Mesothelial cell of epicardium (in vitro differentiated cells): ENCODE measurements around the gene B3GNT2. TPM values are rescaled to one million over a fixed set of nuclear protein-coding genes. Genes with fewer than 3 reads are reported as not detected.
"Not testable (repeated sequence)": the region's sequence is repeated elsewhere in the genome, so short reads cannot be mapped to it uniquely, and the experiment has no call there.

Experiments used
- DNase-seq, 2 experiments: peaks; one replicate each; pipeline ENCODE4 v3.0.0; 2021; ENCODE audit warnings: low spot score in 2 of 2; ENCODE audit not compliant: unreplicated experiment in 2 of 2
- H3K27ac Mint-ChIP-seq: 2 replicates; pipeline ENCODE4 v1.8.0; 2021; ENCODE audit warnings: mixed read lengths
- H3K27me3 Mint-ChIP-seq: 2 replicates; pipeline ENCODE4 v1.8.0; 2021; ENCODE audit warnings: low read depth, mixed read lengths
- H3K36me3 Mint-ChIP-seq: 2 replicates; pipeline ENCODE4 v1.8.0; 2021; ENCODE audit warnings: mixed read lengths
- H3K4me1 Mint-ChIP-seq: 2 replicates; pipeline ENCODE4 v1.8.0; 2021; ENCODE audit warnings: mixed read lengths
- H3K4me3 Mint-ChIP-seq: 2 replicates; pipeline ENCODE4 v1.8.0; 2021; ENCODE audit warnings: mild to moderate bottlenecking, moderate library complexity, mixed read lengths
- H3K9me3 Mint-ChIP-seq: 2 replicates; pipeline ENCODE4 v1.8.0; 2021; ENCODE audit warnings: mixed read lengths
- CTCF ChIP-seq: fragments of 200-600 bp; sonication (generic); IDR thresholded peaks from one replicate; pipeline ENCODE4 v1.5.0; 2021; ENCODE audit warnings: antibody characterized with exemption; ENCODE audit not compliant: unreplicated experiment
- total RNA-seq: library from RNA; stranded (reverse); gene quantifications from 3 replicates; pipeline ENCODE4 v1.2.1, GENCODE V29; 2021

The B3GNT2 gene
- total RNA-seq, 1 donor from 2014 or later, result 24.8 TPM

DNA sequence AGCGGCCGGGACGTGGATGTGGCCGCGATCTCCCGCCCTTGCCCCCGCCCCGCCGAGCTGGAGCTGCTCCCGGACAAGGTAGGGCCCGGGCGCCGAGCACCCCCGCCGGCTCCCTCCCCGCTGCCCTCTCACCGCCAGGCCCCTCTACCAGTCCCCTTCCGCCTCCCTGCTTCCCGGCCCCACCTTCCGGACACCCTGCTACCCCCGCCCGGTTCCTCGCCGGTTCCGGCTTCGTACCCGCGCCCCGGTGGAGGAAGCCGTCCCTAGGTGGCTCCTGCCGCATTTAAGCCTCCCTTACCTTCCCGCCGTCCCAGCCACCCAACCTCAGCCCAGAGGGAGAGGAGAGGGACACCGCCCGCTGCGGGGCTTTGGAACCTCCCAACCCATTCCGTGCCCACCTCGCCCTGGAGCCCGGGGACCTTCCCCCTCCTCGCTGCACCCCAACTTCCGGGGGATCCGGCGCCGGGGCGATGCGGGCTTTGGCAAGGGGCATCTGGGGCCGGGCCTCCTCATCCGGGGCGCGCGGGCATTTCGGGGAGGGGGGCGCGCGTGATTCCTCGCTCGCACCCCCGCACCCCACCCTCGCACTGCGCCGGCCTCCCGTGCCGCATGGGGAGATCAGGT, 475 bp downstream of the B3GNT2 start:
- Mint-ChIP-seq H3K27me3 (no peaks in the 10 kb centered on the region), H3K27ac (peak overlapping the region; percentile 89), H3K36me3 (no peaks in the 10 kb centered on the region), H3K4me1 (peaks cover 31% of the 10 kb centered on the region), H3K9me3 (no peaks in the 10 kb centered on the region), H3K4me3 (peak overlapping the region; percentile 86)
- no peak for TF ChIP-seq CTCF
- DNase-seq, result no peak

- Mint-ChIP-seq H3K36me3 (no peaks in the 10 kb centered on the region), H3K4me1 (peaks cover 35% of the 10 kb centered on the region), H3K27me3 (no peaks in the 10 kb centered on the region), H3K9me3 (no peaks in the 10 kb centered on the region), H3K27ac (peak overlapping the region; percentile 79), H3K4me3 (peak overlapping the region; percentile 86)
- DNase-seq, result peak in 1 of 2 experiments; percentile 46
- TF ChIP-seq CTCF, result no peak
Observed at GRCh38 chr2:62197011-62197924, 1.4 kb downstream of the B3GNT2 start.

DNA sequence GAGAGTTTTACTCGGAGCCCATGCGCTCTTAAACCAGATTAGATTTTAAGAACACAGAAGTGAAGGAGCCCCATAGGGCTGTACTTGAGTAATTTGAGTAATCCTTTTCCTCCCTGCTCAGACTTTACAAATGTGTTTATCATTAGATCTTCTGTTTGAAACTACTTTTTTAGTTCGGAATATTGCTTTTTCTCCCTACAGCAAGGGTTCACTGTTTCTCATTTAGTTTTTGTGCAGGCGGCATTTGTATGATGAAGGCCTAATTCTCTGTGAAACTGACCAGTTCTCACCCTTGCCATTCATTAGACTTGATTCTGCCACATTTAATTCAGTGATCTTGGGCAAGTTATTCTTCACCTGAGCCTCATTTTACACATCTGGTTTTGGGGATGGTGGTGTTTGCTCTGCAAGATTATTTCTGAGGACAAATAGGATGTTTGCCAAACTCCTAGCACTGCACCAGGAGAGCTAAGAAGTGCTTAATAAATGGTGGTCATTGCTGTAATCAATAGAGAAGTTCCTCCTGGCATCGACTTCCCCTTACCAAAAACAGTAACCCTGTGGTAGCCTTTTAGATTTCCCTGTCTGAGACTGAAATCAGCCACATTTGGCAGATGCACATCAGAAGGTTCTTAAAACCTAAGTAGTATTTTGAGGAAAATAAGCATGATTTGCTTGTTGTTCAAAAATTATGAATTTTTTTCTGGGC, 2.2 kb downstream of the B3GNT2 start:
- Mint-ChIP-seq H3K4me3 (peak overlapping the region; percentile 86), H3K9me3 (no peaks in the 10 kb centered on the region), H3K4me1 (peaks cover 42% of the 10 kb centered on the region), H3K27me3 (no peaks in the 10 kb centered on the region), H3K27ac (peak overlapping the region; percentile 79), H3K36me3 (no peaks in the 10 kb centered on the region)
- DNase-seq, result no peak
- no peak for TF ChIP-seq CTCF

DNA sequence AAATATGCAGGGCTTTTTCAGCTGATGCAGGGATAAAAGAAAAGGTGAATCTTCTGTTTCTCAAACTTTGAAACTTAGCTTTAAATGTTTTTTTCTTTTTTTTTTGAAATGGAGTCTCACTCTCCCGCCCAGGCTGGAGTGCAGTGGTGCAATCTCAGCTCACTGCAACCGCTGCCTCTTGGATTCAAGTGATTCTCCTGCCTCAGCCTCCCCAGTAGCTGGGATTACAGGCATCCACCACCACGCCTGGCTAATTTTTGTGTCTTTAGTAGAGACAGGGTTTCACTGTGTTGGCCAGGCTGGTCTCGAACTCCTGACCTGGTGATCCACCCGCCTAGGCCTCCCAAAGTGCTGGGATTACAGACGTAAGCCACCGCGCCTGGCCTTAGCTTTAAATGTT, 2.9 kb downstream of the B3GNT2 start:
- H3K9me3 Mint-ChIP-seq, H3K36me3 Mint-ChIP-seq, H3K27ac Mint-ChIP-seq, H3K27me3 Mint-ChIP-seq, DNase-seq: not testable (repeated sequence)
- Mint-ChIP-seq H3K4me1 (peaks cover 43% of the 10 kb centered on the region), H3K4me3 (peak overlapping the region; percentile 86)

DNA sequence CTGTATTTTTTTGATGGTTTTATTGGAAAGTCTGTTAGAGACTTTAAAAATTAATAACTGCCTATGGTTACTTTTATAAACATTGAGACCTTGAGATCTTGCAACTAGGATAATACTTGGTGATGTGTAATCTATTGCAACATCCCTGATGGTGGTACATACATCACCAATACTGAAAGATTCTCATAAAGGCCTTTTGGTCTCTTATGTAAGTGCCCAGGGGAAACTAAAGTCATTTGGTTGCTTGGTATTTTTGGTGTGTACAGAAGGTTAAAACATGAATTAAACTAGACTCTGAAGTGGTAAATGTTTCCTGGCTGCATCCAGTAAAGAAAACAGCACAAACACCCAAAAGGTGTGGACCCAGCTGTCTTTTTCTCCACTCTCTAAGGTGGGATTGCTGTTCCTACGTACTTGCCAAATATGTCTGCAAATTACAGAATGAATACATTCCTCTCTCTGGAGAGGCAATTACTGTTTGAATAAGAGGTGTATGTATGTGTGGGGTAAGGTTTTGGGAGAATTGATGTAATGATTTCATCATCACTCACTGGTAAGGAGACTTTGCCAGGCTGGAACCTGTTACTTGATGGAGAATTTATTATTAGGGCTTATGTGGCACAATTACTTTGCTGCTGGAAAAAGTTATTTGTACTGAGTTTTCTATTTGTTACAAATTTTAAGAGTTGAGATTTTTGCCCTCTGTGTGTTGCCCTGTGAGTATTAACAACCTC, 3.6 kb downstream of the B3GNT2 start:
- no peaks in the 10 kb centered on the region for H3K36me3 Mint-ChIP-seq
- no peaks in the 10 kb centered on the region for H3K9me3 Mint-ChIP-seq
- peaks cover 43% of the 10 kb centered on the region for H3K4me1 Mint-ChIP-seq
- H3K4me3 Mint-ChIP-seq, result peak overlapping the region; percentile 21
- no peaks in the 10 kb centered on the region for H3K27me3 Mint-ChIP-seq
- H3K27ac Mint-ChIP-seq, result peak overlapping the region; percentile 72
- TF ChIP-seq CTCF, result no peak
- no peak for DNase-seq
